NCI-H510A (cell line): ENCODE data around the gene BCORL1.

Source experiments
- DNase-seq: peaks from one replicate; lab custom pipeline; 2025; lab: John Stamatoyannopoulos, UW

The BCORL1 gene

GRCh38 chrX:130060122-130061069, 78.0 kb downstream of the BCORL1 start:
- peak; percentile 41 for DNase-seq

- no peak for DNase-seq
Measured at GRCh38 chrX:130066975-130067615, 84.7 kb downstream of the BCORL1 start.

- no peak for DNase-seq
Measured at GRCh38 chrX:130071611-130072344, 89.3 kb downstream of the BCORL1 start.

- DNase-seq, result no peak
Measured at GRCh38 chrX:130072345-130072740, 89.9 kb downstream of the BCORL1 start.

GRCh38 chrX:130075777-130076176, 93.3 kb downstream of the BCORL1 start:
- no peak for DNase-seq

- DNase-seq, result no peak
Measured at GRCh38 chrX:130079824-130080406, 97.5 kb downstream of the BCORL1 start.

GRCh38 chrX:130080791-130081367, 98.4 kb downstream of the BCORL1 start:
- DNase-seq, result no peak

GRCh38 chrX:130081421-130082045, 99.1 kb downstream of the BCORL1 start:
- DNase-seq, result no peak

GRCh38 chrX:130082244-130083106, 100.0 kb downstream of the BCORL1 start:
- DNase-seq, result no peak

GRCh38 chrX:130083107-130083490, 100.7 kb downstream of the BCORL1 start:
- no peak for DNase-seq

GRCh38 chrX:130083656-130084382, 101.4 kb downstream of the BCORL1 start:
- DNase-seq, result no peak

GRCh38 chrX:130084631-130085237, 102.3 kb downstream of the BCORL1 start:
- DNase-seq, result no peak

GRCh38 chrX:130085551-130086446, 103.4 kb downstream of the BCORL1 start:
- DNase-seq, result no peak

GRCh38 chrX:130086447-130087206, 104.2 kb downstream of the BCORL1 start:
- DNase-seq, result peak; percentile 8

GRCh38 chrX:130090364-130090763, 107.9 kb downstream of the BCORL1 start:
- no peak for DNase-seq

GRCh38 chrX:130091980-130092522, 109.6 kb downstream of the BCORL1 start:
- peak; percentile 58 for DNase-seq

- no peak for DNase-seq
Measured at GRCh38 chrX:130093271-130093670, 110.8 kb downstream of the BCORL1 start.
